Pancreas (tissue), 10 donors: ENCODE measurements around the gene ATP6AP2. TPM values are rescaled to one million over a fixed set of nuclear protein-coding genes. Genes with fewer than 3 reads are reported as not detected.

Experiments
- ATAC-seq, 4 donors: fragments of 200-7000 bp; cut with Tn5 transposase; one replicate each; pipeline versions ENCODE4 v1.8.0 to v1.9.1; 2020; ENCODE audit warnings: mild to moderate bottlenecking in 4 of 4, moderate library complexity in 4 of 4
- DNase-seq, 6 donors: peaks; one replicate each; pipeline ENCODE4 v3.0.0-alpha.2; 2020
- FAIRE-seq: peaks from 2 replicates; lab custom pipeline; 2012; peaks lifted over from hg19 to GRCh38; lab: Jason Lieb, UNC
- H3K27ac ChIP-seq, 4 donors: fragments of 200-600 bp; sonication (generic); 1 replicate in 3 of 4; 2 replicates in 1 of 4; pipeline versions ENCODE4 v1.5.0 to v1.8.0; 2020
- H3K27me3 ChIP-seq, 4 donors: fragments of 200-600 bp; one replicate each; pipeline ENCODE4 v1.8.0; 2021
- H3K36me3 ChIP-seq, 3 donors: fragments of 200-600 bp; sonication (generic) in 1 of 3; one replicate each; pipeline versions ENCODE4 v1.5.0 to v1.8.0; 2020 to 2021
- H3K4me1 ChIP-seq, 3 donors: fragments of 200-600 bp; one replicate each; pipeline ENCODE4 v1.8.0; 2021
- H3K4me3 ChIP-seq, 4 donors: fragments of 200-600 bp; sonication (generic) in 2 of 4; one replicate each; pipeline versions ENCODE4 v1.5.0 to v1.8.0; 2020 to 2021
- H3K9me3 ChIP-seq, 4 donors: fragments of 200-600 bp; one replicate each; pipeline ENCODE4 v1.8.0; 2021
- CTCF ChIP-seq, 4 donors: fragments of 200-600 bp; sonication (generic) in 3 of 4; IDR thresholded peaks; one replicate each; pipeline versions ENCODE4 v1.5.0 to v1.8.0; 2021; ENCODE audit warnings: antibody characterized with exemption in 4 of 4
- WGBS, 2 donors: extraction: QIAGEN DNeasy Blood & Tissue Kit; methylation state at CpG; one replicate each; pipeline ENCODE4 v1.1.7; 2013; 5-methylcytosine and 5-hydroxymethylcytosine counted together
- intact Hi-C, 3 donors: fragments of 100-400 bp; cut with DNase I; formaldehyde crosslinking; loops; one replicate each; pipeline versions ENCODE4 v1.11.1 to v1.14.2; 2022
- polyA plus RNA-seq, 2 donors: library from polyadenylated mRNA; stranded (reverse); fragments of 200-250 nt; gene quantifications; one replicate each; pipeline ENCODE4 v1.2.3, GENCODE V29; 2013
- total RNA-seq, 6 donors: library from RNA; stranded (reverse); fragmentation: NEBNext Ultra II Directional in 4 of 6; extraction: Animal tissue kit (Norgen Biotek cat#: 25700) in 4 of 6; gene quantifications; one replicate each; pipeline versions ENCODE4 v1.2.1 to v1.2.4, GENCODE V29; 2021 to 2023
- donor health status: healthy with polysubstance abuse.
- donor health status: DM: no; HTN: no; CAD: no; lungs with moderate emphysema.
- donor health status: DM: no; HTN: no; CAD: no.
- donor health status: control.
- donor health status: control.
- donor health status: Bipolar disorder and iron deficiency.
- donor health status: DM: yes; HTN: yes; CAD: no.
- donor health status: DM: no; HTN: no; CAD: no.
- donor health status: DM: no; HTN: no; CAD: no.
- donor health status: DM: yes; HTN: yes; CAD: no.

The ATP6AP2 gene
- total and polyA plus RNA-seq, 8 donors: 17.3 to 61.9 (median 28.7) TPM

GRCh38 chrX:40539214-40540142, 41.3 kb upstream of the ATP6AP2 start:
- DNase-seq: no peak
- Histone ChIP-seq H3K27me3 (peaks cover 0 to 14% (median 2%) of the 10 kb centered on the region in 4 donors), H3K27ac (no peak overlapping the region), H3K9me3 (no peaks in the 10 kb centered on the region), H3K4me3 (no peak overlapping the region), H3K4me1 (peaks cover 0 to 5% (median 0%) of the 10 kb centered on the region in 3 donors), H3K36me3 (no peaks in the 10 kb centered on the region)
- FAIRE-seq: no peak
- TF ChIP-seq CTCF (IDR thresholded peaks at IDR 0.05): no peak
- 33 to 37% methylated on average over 20 of the region's 20 CpGs for WGBS, 2 donors
- ATAC-seq: peak in 3 of 4 donors; percentile 42 to 72 (median 64)
- intact Hi-C loops: no loop called here

DNA sequence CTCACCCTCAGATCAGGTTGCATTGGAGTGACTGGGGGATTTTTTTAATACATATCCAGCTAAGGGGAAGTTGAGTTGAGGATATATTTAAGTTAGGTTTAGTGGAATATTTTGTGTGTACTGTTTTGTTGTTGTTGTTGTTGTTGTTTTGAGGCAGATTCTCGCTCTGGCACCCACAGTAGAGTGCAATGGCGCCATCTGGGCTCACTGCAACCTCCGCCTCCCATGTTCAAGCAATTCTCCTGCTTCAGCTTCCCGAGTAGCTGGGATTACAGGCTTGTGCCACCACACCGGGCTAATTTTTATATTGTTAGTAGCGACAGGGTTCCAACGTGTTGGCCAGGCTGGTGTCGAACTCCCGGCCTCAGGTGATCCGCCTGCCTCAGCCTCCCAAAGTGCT, 38.6 kb upstream of the ATP6AP2 start:
- TF ChIP-seq CTCF (IDR thresholded peaks at IDR 0.05): no peak
- Histone ChIP-seq H3K9me3 (no peaks in the 10 kb centered on the region), H3K4me3 (no peak overlapping the region), H3K27me3 (peaks cover 0 to 23% (median 2%) of the 10 kb centered on the region in 4 donors), H3K27ac (no peak overlapping the region), H3K4me1 (peaks cover 0 to 5% (median 0%) of the 10 kb centered on the region in 3 donors), H3K36me3 (no peaks in the 10 kb centered on the region)
- WGBS, 2 donors: 56 to 67% methylated on average over 10 of the region's 10 CpGs
- FAIRE-seq (no peak), ATAC-seq (no peak), DNase-seq (no peak)
- intact Hi-C loops: no loop called here

DNA sequence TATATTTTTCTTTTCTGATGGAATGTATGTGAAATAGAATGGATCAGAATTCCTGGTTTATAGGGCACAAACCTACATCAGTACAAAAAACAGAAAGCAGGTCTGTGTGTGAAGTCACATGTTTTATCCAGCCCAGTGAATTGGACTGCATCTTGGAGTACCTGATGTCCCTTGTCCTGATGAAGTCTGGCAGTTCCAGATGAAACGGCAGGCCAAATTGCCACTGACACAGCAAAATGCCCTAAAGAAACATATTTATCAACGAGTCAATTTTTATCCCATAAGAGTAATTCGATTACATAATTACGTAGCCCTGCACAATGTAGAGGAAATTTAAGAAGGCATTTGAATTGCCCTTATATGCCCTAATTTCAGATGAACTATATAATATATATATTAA, 37.8 kb upstream of the ATP6AP2 start:
- no peak overlapping the region for H3K27ac ChIP-seq
- ATAC-seq (no peak), FAIRE-seq (no peak), DNase-seq (no peak)
- peaks cover 0 to 23% (median 2%) of the 10 kb centered on the region in 4 donors for H3K27me3 ChIP-seq
- H3K9me3 ChIP-seq: no peaks in the 10 kb centered on the region
- TF ChIP-seq CTCF (IDR thresholded peaks at IDR 0.05): no peak
- H3K4me3 ChIP-seq: no peak overlapping the region
- intact Hi-C loops: no loop called here
- H3K36me3 ChIP-seq: no peaks in the 10 kb centered on the region
- 54 to 55% methylated on average over 4 of the region's 4 CpGs for WGBS, 2 donors
- H3K4me1 ChIP-seq: peaks cover 0 to 5% (median 0%) of the 10 kb centered on the region in 3 donors

- intact Hi-C loops: no loop called here
- TF ChIP-seq CTCF (IDR thresholded peaks at IDR 0.05): peak; percentile 77 to 89 (median 84)
- Histone ChIP-seq H3K4me1 (peaks cover 0 to 5% (median 0%) of the 10 kb centered on the region in 3 donors), H3K27me3 (peaks cover 0 to 23% (median 2%) of the 10 kb centered on the region in 4 donors), H3K27ac (no peak overlapping the region), H3K36me3 (no peaks in the 10 kb centered on the region), H3K4me3 (no peak overlapping the region), H3K9me3 (no peaks in the 10 kb centered on the region)
- ATAC-seq (peak; percentile 77 to 90 (median 84)), FAIRE-seq (peak; percentile 95), DNase-seq (peak in 2 of 6 donors; percentile 17 to 25)
- WGBS, 2 donors: 3% methylated on average over 8 of the region's 8 CpGs
Observed at GRCh38 chrX:40543661-40544328, 37.0 kb upstream of the ATP6AP2 start.
